Measurements from ENCODE around the gene FN1.

DNA sequence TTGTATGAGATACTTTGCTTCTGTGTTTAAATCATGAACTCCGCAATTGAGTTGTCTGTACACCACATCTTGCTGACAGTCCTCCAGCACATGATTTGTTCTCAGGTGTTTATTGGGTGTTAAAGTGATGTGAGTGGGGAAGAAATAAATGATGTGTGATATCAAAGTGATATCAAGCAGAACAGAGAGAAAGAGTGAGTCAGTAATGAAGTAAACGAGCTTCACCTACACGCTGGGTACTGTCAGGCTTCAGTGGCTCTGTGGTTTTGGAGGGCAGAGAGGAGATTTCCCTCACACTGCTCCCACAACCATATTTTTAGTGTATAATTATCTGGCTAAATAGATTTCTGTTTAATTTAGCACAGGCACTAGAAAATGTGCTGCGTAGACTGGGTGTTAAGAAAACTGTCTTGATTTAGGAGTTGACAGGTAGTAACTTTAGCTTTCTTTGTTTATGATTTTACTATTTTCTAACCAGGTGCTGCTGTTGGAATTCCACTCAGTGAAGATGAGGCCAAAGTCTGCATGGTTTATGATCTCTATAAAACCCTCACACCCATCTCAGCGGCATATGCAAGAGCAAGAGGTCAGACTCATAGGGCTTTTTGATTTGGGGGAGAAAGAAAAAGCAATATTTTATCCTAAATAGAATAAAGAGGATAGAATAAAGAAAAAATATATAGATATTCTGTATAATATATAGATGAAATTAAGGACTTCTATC lies 102.8 kb downstream of the FN1 start:
- TF ChIP-seq, protein P1, sequence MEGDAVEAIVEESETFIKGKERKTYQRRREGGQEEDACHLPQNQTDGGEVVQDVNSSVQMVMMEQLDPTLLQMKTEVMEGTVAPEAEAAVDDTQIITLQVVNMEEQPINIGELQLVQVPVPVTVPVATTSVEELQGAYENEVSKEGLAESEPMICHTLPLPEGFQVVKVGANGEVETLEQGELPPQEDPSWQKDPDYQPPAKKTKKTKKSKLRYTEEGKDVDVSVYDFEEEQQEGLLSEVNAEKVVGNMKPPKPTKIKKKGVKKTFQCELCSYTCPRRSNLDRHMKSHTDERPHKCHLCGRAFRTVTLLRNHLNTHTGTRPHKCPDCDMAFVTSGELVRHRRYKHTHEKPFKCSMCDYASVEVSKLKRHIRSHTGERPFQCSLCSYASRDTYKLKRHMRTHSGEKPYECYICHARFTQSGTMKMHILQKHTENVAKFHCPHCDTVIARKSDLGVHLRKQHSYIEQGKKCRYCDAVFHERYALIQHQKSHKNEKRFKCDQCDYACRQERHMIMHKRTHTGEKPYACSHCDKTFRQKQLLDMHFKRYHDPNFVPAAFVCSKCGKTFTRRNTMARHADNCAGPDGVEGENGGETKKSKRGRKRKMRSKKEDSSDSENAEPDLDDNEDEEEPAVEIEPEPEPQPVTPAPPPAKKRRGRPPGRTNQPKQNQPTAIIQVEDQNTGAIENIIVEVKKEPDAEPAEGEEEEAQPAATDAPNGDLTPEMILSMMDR (IDR thresholded peaks at IDR 0.05; ENCODE audit: low read length), result no peak
- TF ChIP-seq EZH2phosphoT487 (IDR thresholded peaks at IDR 0.05; ENCODE audit: low read length) (no peak), EZH2 (optimal IDR thresholded peaks at IDR 0.05; ENCODE audit: low read depth, low read length) (no peak)
